Testis (tissue), 2 donors: ENCODE measurements around the gene GNPTAB.

Experiments
- CTCF ChIP-seq, 3 experiments: fragments of 450-650 bp in 2 of 3; fragments of 200-600 bp in 1 of 3; sonication (generic) in 1 of 3; IDR thresholded peaks; one replicate each; pipeline ENCODE4 v1.5.1; 2016 to 2019; ENCODE audit warnings: antibody characterized with exemption in 3 of 3, mild to moderate bottlenecking in 2 of 3, moderate library complexity in 1 of 3
- POLR2A ChIP-seq: fragments of 450-650 bp; IDR thresholded peaks from one replicate; pipeline ENCODE4 v1.6.1; 2017; ENCODE audit warnings: antibody characterized with exemption, mild to moderate bottlenecking, moderate library complexity

- TF ChIP-seq CTCF (IDR thresholded peaks at IDR 0.05) (no peak), POLR2A (no peak)
These were observed 80.6 kb downstream of the GNPTAB start for GRCh38 chr12:101750152-101750551.
